GM18909 (cell line): ENCODE results near the gene CRNN.

Experiments used
- ATAC-seq: cut with Tn5 transposase; IDR thresholded peaks from one replicate; pipeline ENCODE4 v1.9.1; 2021; ENCODE audit warnings: mild to moderate bottlenecking; ENCODE audit not compliant: unreplicated experiment, poor library complexity

Gene CRNN

DNA sequence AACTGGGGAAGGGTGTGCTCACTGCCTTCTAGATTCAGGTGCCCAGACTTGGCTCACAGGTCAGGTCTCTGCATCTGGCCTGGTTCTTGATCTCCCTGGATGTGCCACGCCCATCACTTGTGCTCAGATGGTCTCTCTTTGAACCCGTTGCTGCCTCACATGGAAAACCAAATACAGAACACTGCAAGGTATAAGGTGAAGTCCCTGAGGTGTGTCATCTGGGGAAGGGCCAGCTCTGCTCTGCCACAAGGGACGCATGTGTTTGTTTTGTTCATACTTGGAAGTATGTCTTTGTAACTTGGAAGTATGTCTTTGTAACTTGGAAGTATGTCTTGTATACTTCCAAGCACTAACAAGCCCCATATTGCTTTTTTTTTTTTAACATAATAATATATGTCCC lies 13.4 kb upstream of the CRNN start:
- no peak for ATAC-seq

DNA sequence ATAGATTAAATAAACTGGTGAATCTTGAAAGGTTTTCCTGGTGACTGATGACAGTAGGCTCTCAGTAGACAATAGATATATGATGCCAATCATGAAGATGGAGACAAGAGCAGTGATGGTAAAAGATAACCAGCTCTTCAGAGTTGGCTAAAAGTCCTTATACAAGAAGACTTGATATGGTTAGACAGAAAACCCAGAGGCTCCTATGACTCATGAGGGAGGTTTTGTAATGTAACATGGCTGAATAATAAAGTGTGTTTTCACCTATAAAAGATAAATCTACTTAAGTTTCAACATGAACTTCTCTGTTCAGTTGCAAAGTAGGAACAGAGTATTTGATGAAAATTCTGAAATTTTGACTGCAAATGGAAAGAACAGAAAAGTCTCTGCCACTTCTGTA lies 12.7 kb upstream of the CRNN start:
- no peak for ATAC-seq

DNA sequence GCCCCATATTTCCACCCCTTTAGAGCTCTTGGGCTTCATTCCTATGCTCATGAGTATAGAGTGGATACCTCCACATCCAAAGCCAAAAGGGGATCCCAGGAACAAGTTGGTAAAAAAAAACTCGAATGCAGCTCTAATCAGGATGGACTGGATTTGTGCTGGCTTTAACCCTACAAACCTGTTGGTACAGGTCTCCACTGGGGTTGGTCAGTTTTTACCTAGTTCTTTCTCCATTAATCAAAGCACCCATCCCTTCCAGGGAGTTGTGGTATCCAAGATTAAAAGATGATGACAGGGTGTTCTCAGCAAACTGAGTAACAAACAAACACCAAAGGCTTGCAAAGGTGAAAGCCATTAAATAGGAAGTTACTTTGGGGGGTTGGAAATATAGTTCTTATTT lies 5.9 kb upstream of the CRNN start:
- ATAC-seq, result no peak

DNA sequence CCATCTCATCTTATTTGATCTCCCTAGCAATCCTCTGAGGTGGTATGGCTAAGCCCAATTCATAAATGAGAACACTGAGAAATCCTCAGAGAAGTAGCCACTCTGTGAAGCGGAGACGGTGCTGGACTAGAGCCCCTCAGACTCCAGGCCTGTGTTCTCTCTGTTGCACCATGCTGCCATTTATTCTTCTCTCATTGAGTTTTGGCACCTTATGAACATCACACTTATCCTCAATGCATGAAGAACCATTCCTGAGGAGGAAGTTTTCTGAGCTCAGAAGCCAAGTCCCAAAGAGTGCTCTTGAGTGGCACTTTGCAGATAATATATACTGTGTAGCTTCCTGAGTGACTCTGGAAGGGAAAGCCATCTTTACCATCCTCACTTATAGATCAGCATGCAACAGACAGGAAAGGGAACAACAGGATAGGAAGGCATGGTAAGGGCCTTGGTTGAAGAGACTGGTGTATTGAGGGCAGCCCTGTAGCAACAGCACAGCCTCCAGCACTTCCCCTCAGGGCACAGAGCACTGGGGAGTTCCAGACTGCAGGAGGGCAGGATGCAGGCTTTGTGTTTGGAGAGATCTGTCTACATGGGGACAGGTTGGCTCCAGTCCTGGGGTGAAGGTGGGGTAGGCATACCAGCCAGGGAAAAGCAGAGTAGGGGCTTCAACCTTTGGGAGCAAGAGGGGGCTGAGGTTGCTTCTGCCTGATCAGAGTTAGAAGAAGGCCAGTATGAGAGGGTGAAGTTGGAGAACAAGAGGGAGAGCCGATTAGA lies 1.6 kb upstream of the CRNN start:
- ATAC-seq, result no peak

DNA sequence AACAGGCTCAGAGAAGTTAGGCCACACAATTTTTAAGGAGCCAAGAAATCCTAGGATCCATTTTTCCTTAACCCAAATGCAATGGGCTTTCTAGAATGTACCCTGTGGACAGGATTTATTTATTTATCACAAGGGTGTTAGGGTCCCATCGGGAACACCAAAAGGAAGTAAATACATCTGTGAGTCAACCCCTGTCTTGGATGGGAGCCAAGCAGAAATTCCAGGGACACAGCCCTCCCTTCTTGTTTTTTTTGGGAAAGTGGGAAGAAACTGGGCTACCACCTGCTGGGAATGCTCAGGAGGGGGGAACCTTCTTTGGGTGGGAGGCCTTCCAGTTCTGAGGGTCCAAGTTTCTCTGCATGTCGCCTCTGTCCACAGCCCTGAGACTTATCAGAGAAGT lies 1.3 kb downstream of the CRNN start:
- no peak for ATAC-seq

DNA sequence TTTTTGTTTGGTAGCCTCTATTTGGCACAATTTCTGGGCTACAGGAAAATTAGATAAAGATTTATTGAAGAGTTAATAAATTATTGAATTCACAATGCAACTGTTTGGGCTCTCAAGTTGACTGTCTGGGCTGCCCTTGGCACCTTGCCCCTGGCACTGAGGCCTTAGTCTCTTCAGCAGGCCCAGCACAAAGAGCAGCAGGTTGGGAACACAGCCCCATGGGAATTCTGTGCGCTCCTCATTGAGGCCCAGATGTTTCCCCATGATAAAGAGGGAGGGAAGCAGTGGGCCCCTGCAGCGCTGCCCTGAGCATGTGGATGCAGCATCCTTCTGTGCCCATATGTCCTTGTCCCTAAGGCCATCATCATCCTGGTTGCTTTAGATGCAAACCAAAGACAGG lies 2.9 kb downstream of the CRNN start:
- no peak for ATAC-seq

DNA sequence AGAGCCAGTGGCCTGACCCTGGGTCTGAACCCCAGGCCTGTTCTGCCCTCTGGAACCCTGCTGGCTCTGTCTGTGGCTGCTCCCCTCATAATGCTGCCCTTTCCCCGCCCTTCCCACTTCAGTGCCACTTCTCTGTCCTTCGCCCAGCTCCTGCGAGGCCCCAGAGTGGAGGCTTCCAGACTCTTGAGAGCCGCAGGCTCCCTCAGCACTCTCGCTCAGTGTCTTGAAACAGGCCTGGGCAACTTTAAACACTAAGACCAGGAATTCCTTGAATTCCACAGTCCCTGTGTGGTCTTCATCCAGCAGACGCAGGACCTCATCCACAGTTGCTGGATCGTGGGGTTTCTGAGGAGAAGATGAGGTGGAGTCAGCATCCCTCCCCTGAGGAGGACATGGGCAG lies 3.5 kb downstream of the CRNN start:
- no peak for ATAC-seq

DNA sequence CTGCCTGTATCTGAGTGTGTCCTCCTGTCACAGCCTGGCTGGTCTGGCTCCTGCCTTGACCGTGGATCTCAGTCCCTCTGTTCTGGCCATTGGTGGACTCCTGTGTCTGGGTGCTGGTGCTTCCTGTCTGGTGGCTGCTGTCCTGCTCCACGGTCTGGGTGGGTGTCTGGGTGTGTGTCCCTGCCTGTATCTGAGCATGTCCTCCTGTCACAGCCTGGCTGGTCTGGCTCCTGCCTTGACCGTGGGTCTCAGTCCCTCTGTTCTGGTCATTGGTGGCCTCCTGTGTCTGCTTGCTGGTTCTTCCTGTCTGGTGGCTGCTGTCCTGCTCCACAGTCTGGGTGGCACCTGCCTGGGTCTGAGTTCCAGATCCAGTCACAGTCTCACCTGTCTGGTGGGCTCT lies 4.0 kb downstream of the CRNN start:
- no peak for ATAC-seq

DNA sequence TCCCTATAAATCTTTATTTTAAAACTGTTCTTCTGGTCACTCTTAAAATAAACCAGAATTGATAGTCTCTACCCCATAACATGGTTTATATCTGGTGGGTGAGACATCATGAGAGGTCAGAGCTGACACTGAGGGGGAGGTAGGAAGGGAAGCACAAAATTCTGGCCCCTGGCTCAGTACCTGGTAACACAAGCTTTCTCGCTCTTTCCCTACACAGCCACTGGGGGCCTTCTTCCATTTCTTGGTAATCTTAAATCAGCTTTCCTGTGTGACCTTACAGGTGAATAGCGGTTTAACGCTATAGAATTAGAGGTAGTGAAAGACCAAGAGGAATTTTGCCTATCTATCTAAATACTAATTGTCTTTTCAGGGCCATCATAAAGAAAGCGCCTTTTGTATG lies 5.4 kb downstream of the CRNN start:
- no peak for ATAC-seq

DNA sequence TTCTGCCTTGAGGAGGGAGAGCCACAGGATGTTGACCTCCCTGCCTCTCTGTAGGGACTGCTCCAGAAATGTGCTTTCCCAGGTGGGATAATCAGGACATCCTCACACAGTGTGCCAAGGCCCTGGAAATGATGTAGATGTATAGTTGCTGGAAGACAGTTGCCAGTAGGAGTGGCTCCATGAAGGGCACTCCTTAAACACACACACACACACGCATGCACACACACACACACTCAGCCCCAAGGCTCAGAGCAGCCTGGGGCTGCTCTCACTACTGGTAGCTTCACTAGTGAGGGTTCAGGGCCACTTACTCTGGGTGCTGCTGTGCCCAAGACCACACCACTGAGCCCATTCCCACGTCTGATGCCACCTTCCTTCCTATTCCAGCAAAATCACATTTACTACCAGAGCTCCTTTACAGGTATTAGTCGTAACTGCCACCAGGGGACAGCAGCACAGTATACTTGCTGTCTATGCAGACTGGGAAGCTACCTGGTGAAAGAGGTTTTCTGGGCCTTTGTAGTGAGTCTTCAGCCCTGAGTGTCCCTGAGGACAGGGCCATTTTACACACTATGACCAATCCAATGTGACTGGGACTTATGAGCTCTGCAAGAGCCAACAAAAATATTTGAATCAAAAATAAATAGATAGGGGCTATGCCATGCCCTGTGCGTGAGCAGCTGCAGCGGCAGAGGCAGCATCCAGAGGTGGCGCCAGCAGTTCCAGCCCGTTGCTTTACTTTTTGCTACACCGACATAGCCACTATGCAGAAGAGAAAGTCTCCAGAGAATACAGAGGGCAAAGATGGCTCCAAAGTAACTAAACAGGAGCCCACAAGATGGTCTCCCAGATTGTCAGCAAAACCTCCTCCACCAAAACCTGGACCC lies 15.0 kb downstream of the CRNN start:
- ATAC-seq, result no peak

DNA sequence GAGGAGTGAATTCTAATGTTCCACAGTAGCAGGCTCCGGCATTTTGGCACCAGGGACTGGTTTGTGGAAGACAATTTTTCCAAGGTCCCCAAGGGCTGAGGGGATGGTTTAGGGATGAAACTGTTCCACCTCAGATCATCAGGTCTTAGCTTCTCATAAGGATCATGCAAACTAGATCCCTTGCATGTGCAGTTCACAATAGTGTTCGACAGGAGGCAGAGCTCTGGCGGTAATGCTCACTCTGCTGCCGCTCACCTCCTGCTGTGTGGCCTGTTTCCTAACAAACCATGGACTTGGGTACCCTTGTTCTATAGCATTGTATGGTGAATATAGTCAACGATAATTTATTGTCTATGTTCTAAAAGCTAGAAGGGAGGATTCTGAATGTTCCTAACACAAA lies 16.6 kb downstream of the CRNN start:
- ATAC-seq, result no peak

DNA sequence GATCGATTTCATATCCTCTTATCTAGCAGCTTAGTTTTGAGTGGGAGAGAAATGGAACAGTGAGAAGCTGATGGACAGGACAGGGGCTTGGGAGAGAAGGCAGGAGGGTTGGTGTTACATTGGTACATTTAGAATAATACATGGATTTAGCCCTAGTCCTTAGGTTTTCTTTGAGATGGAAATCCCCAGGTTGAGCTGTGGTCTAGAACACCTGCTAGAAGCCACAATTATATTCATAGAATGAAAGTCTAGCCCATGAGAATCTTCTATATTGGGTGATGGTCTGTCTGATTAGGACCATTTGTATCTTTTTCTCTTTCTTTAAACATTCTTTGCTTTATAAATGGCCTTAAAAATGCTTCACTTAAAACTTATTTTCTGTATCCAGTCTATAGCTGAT lies 19.9 kb downstream of the CRNN start:
- no peak for ATAC-seq

DNA sequence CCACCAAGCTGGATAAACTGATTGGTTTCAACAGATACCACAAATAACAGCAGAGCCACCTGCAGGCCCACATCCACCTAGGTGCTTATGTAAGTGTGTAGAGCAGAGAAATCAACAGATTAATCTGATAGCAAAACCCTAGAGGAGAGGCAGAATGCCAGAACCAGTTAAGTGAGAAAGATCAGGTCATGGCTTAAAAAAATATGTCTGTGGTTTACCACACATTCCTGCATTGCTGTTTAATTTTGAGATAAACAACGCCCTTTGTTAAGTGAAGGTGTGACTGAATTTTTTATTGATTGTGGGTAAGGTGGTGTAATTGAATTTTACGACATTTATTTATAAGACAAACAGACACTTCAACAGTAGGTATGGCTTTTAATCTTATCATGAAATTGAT lies 21.2 kb downstream of the CRNN start:
- no peak for ATAC-seq

DNA sequence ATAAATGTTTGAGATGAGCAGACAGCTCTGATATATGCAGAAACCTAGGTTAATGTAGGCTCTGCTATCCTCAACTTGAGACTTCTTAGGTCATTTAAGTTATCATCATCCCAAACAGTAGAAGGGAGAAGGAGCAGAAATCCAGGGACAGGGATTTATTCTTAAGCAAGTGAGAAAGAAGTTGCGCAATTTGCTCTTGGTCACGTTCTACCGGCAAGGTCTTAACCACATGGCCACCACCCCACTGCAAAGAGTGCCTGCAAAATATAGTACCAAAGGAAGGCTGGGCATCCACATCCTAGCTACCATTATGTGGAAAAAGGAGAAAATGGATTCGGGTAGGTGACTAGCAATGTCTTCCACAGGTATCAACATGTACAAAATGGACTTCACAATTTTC lies 25.2 kb downstream of the CRNN start:
- no peak for ATAC-seq

DNA sequence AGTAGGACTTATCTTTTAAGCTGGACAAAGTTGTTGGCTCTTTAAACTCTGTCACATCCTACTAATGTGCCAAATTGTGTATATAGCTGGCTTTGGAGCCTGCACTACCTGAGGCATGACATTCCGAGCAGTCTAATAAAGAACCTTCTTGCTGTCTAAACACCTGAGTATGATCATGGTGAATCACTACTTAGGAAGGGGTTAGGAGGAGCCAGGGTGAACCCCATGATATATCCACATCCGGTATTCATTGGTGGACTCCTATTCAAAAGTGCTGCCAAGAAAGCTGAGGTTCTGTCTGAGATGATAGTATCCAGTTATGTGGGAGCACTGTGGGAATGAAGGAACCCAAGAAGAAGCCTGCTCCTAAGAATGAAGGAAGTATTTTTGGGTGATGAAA lies 27.1 kb downstream of the CRNN start:
- ATAC-seq, result no peak

DNA sequence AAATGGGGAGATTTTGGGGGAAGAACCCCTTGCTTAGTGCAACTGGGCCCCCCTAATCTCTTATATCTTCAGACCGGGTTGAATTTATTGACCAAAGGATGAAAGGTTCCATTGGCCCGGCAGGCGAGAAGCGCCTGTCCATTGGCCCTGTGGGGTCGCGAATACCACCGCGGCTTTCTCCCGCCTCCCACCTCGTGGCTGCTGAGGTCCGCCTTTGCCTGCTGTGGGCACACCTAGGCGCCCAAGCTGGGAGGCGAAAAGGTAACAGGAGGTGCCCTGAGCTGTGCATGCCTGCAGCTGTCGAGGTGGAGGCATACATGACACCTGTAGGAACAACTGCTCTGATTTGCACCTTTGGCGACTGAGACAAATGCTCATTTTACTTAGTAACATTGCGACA lies 33.1 kb downstream of the CRNN start:
- ATAC-seq, result no peak

DNA sequence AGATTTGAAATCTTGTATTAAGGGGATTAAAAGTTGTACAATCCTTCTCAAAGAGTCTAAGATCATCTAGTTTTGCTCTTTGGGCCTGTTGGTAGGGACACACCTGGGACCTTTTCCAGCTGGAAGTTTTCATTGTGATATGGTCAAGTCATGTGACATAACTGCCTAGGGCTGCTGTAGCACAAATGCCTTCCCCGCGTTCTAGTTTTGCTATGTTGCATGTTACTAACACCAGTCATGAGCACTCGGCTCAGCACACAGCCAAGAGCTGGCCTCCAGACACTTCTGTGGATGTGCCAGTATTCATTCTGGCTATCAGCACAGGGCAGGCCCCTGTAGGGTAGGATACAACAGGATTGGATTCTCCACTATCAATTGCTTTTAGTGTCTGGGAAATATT lies 39.6 kb downstream of the CRNN start:
- no peak for ATAC-seq

DNA sequence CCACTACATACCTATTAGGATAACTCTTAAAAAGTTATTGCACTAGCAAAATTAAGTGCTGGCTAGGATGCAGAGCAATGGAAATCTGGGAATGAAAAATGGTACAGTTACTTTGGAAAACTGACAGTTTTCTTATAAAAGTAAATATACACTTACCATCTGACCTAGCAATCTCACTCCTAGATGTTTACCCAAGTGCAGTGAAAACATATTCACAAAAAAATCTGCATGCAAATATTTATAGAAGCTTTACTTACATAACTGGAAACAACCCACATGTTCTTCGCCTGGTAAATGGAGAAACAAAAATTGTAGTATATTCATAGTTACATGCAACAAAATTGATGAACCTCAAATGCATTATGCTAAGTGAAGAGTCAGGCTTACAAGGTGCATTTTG lies 41.4 kb downstream of the CRNN start:
- no peak for ATAC-seq

DNA sequence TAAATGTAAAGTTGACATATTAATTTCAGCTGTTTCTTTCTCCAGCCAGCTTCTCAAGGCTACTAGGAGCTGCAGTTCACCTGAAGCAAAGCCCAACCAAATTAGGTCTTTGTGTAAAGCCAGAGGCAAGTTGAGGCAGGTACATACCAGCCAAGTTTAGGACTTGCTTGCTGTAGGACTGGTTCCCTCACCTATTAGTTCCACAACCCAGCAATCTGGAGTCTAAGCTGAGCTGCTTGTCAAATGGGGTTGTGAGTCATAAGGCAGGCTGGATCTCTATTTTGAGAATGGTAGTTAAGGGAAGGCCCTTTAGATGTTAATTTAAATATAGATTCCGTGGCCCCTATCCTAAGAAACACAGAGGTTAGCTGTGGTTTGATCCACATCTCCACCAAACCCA lies 46.6 kb downstream of the CRNN start:
- ATAC-seq, result no peak

DNA sequence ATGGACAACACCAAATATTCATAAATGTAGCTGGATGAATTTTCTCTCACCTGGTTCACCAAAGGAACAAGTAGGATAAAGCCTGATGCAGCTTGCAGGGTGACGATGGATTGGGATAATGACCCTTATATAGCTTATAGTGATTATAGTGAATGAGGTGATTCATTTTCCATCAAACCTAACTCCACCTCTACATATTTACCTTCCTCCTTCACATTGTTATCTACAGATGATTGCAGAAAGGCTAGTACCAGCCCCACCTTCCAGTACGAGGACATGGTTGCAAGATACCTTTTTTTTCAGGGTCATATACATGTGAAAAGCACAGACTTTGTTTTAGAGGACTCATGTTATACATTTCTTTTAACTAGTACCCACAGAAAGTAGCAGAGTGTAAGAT lies 54.2 kb downstream of the CRNN start, which contains the start of gene FLG2:
TSS of gene FLG2 (minus strand) at position 101 of the 400 bp plus-strand sequence. CDS start 1,122 bp downstream, outside the sequence.
- no peak for ATAC-seq
